Measurements from ENCODE around the gene C18orf63.

GRCh38 chr18:74286856-74287255, 28.8 kb upstream of the C18orf63 start:
- TF ChIP-seq CTCF (conservative IDR thresholded peaks at IDR 0.05; ENCODE audit: low read depth in 2 of 2): no peak
- no peak for TF ChIP-seq JUNB (IDR thresholded peaks at IDR 0.05; ENCODE audit: unreplicated experiment)
- no peak for TF ChIP-seq EZH2 (IDR thresholded peaks at IDR 0.05; ENCODE audit: low read depth, unreplicated experiment)
- TF ChIP-seq EZH2phosphoT487 (IDR thresholded peaks at IDR 0.05; ENCODE audit: unreplicated experiment): no peak
- TF ChIP-seq, protein P1, sequence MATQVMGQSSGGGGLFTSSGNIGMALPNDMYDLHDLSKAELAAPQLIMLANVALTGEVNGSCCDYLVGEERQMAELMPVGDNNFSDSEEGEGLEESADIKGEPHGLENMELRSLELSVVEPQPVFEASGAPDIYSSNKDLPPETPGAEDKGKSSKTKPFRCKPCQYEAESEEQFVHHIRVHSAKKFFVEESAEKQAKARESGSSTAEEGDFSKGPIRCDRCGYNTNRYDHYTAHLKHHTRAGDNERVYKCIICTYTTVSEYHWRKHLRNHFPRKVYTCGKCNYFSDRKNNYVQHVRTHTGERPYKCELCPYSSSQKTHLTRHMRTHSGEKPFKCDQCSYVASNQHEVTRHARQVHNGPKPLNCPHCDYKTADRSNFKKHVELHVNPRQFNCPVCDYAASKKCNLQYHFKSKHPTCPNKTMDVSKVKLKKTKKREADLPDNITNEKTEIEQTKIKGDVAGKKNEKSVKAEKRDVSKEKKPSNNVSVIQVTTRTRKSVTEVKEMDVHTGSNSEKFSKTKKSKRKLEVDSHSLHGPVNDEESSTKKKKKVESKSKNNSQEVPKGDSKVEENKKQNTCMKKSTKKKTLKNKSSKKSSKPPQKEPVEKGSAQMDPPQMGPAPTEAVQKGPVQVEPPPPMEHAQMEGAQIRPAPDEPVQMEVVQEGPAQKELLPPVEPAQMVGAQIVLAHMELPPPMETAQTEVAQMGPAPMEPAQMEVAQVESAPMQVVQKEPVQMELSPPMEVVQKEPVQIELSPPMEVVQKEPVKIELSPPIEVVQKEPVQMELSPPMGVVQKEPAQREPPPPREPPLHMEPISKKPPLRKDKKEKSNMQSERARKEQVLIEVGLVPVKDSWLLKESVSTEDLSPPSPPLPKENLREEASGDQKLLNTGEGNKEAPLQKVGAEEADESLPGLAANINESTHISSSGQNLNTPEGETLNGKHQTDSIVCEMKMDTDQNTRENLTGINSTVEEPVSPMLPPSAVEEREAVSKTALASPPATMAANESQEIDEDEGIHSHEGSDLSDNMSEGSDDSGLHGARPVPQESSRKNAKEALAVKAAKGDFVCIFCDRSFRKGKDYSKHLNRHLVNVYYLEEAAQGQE (IDR thresholded peaks at IDR 0.05; ENCODE audit: unreplicated experiment): no peak
- TF ChIP-seq POLR2AphosphoS5 (IDR thresholded peaks at IDR 0.05; ENCODE audit: low read depth): no peak
- TF ChIP-seq CREB1 (CRISPR knock-in tag; IDR thresholded peaks at IDR 0.05; ENCODE audit: low read depth): no peak
- TF ChIP-seq NANOG (IDR thresholded peaks at IDR 0.05; ENCODE audit: borderline replicate concordance): no peak
- TF ChIP-seq ZNF462 (CRISPR knock-in tag; IDR thresholded peaks at IDR 0.05): no peak
- TF ChIP-seq ZNF331 (CRISPR knock-in tag; IDR thresholded peaks at IDR 0.05; ENCODE audit: low read depth): no peak
- TF ChIP-seq ETS1 (IDR thresholded peaks at IDR 0.05): no peak
